Progenitor cell of endocrine pancreas (in vitro differentiated cells): ENCODE measurements around the gene CCDC81. TPM values are rescaled to one million over a fixed set of nuclear protein-coding genes. Genes with fewer than 3 reads are reported as not detected.

Experiments used
- DNase-seq: peaks from one replicate; pipeline ENCODE4 v3.0.0; 2021; ENCODE audit warnings: low spot score; ENCODE audit not compliant: unreplicated experiment
- H3K27ac Mint-ChIP-seq: 2 replicates; pipeline ENCODE4 v1.8.0; 2021; ENCODE audit warnings: mild to moderate bottlenecking, moderate library complexity, mixed read lengths
- H3K27me3 Mint-ChIP-seq: 2 replicates; pipeline ENCODE4 v1.8.0; 2021; ENCODE audit warnings: mixed read lengths
- H3K36me3 Mint-ChIP-seq: 2 replicates; pipeline ENCODE4 v1.8.0; 2022; ENCODE audit warnings: mixed read lengths; ENCODE audit not compliant: insufficient read depth
- H3K4me1 Mint-ChIP-seq: 2 replicates; pipeline ENCODE4 v1.8.0; 2021; ENCODE audit warnings: low read depth, mixed read lengths
- H3K4me3 Mint-ChIP-seq: 2 replicates; pipeline ENCODE4 v1.8.0; 2021; ENCODE audit warnings: low read depth, mild to moderate bottlenecking, moderate library complexity, mixed read lengths
- H3K9me3 Mint-ChIP-seq: 2 replicates; pipeline ENCODE4 v1.8.0; 2021; ENCODE audit warnings: low read depth, mixed read lengths
- long read RNA-seq: library from polyadenylated mRNA; unstranded; transcript quantifications from one replicate; pipeline ENCODE4 v2.0.0, GENCODE V29; 2020
- total RNA-seq: library from RNA; stranded (reverse); gene quantifications from 2 replicates; pipeline ENCODE4 v1.2.1, GENCODE V29; 2021
- TF ChIP-seq, protein P1 (sequence below): fragments of 200-600 bp; sonication (generic); IDR thresholded peaks from one replicate; pipeline ENCODE4 v1.5.0; 2021; ENCODE audit warnings: antibody characterized with exemption, mild to moderate bottlenecking; ENCODE audit not compliant: unreplicated experiment

The CCDC81 gene
- 1.3 TPM in 2 replicates for total RNA-seq
- long read RNA-seq, partial matches to known transcripts = 0 of 4 reads
- long read RNA-seq, other reads (novel, unspliced or antisense) = 4 of 4 reads

DNA sequence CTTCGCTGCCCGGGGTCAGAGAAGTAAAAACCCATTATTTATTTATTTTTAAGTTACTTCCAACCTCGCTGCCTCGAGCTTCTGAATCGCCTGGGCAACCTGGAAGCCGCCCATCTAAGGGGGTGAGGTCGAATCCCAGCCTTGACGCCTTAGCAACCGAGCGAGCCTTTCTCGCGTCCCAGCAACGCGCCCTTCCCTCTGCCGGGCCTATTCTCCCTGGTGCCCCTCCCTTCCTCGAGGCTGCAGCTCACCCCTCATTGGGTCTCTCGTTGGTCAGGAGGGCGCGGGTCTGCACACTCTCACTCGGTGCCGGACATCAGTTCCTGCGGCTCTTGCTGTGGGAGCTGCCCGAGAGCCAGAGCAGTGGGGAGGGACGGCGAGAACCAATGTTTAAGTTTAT is at the start of gene CCDC81:
Gene CCDC81 (plus strand): TSS at position 302 of the 400 bp plus-strand sequence. CDS start 277 bp downstream, outside the sequence.
- Mint-ChIP-seq H3K27ac (peak within 1 kb of the TSS; percentile 27), H3K4me1 (peaks cover 6% of the 10 kb centered on the region), H3K36me3 (peaks cover 3% of the 10 kb centered on the region), H3K4me3 (peak within 1 kb of the TSS; percentile 61), H3K27me3 (peaks cover 3% of the 10 kb centered on the region), H3K9me3 (peaks cover 12% of the 10 kb centered on the region)
- TF ChIP-seq, protein P1, sequence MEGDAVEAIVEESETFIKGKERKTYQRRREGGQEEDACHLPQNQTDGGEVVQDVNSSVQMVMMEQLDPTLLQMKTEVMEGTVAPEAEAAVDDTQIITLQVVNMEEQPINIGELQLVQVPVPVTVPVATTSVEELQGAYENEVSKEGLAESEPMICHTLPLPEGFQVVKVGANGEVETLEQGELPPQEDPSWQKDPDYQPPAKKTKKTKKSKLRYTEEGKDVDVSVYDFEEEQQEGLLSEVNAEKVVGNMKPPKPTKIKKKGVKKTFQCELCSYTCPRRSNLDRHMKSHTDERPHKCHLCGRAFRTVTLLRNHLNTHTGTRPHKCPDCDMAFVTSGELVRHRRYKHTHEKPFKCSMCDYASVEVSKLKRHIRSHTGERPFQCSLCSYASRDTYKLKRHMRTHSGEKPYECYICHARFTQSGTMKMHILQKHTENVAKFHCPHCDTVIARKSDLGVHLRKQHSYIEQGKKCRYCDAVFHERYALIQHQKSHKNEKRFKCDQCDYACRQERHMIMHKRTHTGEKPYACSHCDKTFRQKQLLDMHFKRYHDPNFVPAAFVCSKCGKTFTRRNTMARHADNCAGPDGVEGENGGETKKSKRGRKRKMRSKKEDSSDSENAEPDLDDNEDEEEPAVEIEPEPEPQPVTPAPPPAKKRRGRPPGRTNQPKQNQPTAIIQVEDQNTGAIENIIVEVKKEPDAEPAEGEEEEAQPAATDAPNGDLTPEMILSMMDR = no peak
- DNase-seq = peak; percentile 12

DNA sequence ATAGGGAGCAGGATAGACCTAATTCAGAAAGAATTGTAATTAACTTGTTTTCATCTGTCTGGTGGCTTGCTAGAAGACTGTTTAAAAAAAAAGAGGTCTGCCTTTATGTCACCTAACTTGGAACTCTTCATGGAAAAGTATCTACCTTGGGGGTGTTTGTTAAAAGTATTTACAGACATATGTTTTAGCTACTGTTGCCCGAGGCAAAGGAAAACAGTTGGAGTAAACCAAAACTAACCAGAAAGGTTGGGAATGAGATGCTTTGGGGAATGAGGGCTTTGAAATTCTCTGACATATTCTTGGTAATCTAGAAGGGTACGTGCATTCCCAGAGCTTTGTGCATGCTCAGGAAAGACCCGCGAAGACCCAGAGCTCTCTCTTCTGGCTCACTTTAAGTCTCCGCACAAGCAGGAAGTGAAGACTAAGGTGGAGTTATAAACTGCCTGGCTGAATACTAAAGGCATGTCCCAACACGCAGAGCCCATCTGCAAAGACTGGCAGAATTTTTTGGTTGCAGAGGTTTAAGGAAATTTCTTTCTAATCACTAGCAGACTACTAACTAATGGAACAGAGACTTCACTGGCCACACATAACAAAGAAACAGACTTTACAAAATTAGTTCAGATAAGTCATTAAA is 39.4 kb upstream of the CCDC81 start:
- H3K27ac Mint-ChIP-seq = no peak overlapping the region
- H3K4me1 Mint-ChIP-seq = no peaks in the 10 kb centered on the region
- no peak for DNase-seq
- no peaks in the 10 kb centered on the region for H3K27me3 Mint-ChIP-seq
- H3K9me3 Mint-ChIP-seq = no peaks in the 10 kb centered on the region
- H3K4me3 Mint-ChIP-seq = no peak overlapping the region
- TF ChIP-seq, protein P1 = no peak
- H3K36me3 Mint-ChIP-seq = peaks cover 43% of the 10 kb centered on the region

DNA sequence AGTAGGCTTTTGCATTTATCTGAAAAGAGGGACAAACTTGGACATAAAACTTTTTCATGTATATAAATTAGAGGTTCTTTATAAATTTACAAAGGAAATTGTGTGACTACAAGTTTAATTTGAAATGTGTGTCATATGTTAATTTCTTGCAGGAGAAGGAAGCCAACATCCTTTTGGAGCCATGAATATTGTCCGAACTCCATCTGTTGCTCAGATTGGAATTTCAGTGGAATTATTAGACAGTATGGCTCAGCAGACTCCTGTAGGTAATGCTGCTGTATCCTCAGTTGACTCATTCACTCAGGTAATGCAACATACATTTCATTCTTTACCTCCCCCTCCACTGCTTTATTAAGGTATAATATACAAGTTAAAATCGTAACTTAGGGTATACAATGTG is 37.5 kb upstream of the CCDC81 start:
- Mint-ChIP-seq H3K27me3 (no peaks in the 10 kb centered on the region), H3K27ac (no peak overlapping the region), H3K4me1 (no peaks in the 10 kb centered on the region), H3K36me3 (peaks cover 50% of the 10 kb centered on the region), H3K9me3 (no peaks in the 10 kb centered on the region), H3K4me3 (no peak overlapping the region)
- DNase-seq = no peak
- TF ChIP-seq, protein P1 = no peak

DNA sequence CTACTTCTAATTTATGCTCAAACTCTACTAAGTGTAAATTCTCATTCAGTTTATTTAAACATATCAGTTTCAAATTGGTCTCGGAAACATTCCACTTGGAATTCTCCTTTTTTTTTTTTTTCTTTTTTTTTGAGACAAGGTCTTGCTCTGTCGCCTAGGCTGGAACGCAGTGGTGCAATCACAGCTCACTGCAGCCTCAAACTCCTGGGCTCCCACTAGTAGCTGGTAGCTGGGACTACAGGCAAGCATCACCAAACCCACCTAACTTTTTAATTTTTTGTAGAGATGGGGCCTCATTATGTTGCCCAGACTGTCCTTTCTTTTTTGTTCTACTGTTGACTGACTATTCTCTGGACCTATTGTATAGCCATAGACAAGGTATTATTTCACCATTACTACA is 33.3 kb upstream of the CCDC81 start:
- Mint-ChIP-seq H3K4me1 (no peaks in the 10 kb centered on the region), H3K4me3 (no peak overlapping the region), H3K27me3 (no peaks in the 10 kb centered on the region), H3K36me3 (peaks cover 34% of the 10 kb centered on the region), H3K27ac (no peak overlapping the region), H3K9me3 (no peaks in the 10 kb centered on the region)
- TF ChIP-seq, protein P1 = no peak
- no peak for DNase-seq

DNA sequence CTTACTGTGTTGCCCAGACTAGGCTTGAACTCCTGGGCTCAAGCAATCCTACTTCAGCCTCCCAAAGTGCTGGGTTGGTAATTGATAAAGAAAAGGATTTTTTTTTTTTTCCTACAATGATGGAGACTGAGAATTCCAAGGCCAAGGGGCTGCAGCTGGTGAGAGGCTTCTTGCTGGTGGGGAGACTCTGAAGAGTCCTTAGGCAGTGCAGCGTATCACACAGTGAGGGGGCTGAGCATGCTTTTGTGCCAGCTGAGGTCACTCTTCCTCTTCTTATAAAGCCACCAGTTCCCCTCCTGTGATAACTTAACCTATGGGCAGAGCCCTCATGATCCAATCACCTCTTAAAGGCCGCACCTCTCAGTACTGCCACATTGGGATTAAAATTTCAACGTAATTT is 28.2 kb upstream of the CCDC81 start:
- H3K27ac Mint-ChIP-seq = no peak overlapping the region
- H3K36me3 Mint-ChIP-seq = peaks cover 2% of the 10 kb centered on the region
- no peak for DNase-seq
- H3K27me3 Mint-ChIP-seq = no peaks in the 10 kb centered on the region
- no peak overlapping the region for H3K4me3 Mint-ChIP-seq
- TF ChIP-seq, protein P1 = no peak
- H3K4me1 Mint-ChIP-seq = no peaks in the 10 kb centered on the region
- no peaks in the 10 kb centered on the region for H3K9me3 Mint-ChIP-seq
